Pancreas (tissue), 10 donors: ENCODE results near the gene GPX4. TPM values are rescaled to one million over a fixed set of nuclear protein-coding genes. Genes with fewer than 3 reads are reported as not detected.
"Not testable (repeated sequence)": the region's sequence is repeated elsewhere in the genome, so short reads cannot be mapped to it uniquely, and the experiment has no call there.

Experiments
- ATAC-seq, 4 donors: fragments of 200-7000 bp; cut with Tn5 transposase; one replicate each; pipeline versions ENCODE4 v1.8.0 to v1.9.1; 2020; ENCODE audit warnings: mild to moderate bottlenecking in 4 of 4, moderate library complexity in 4 of 4
- DNase-seq, 6 donors: peaks; one replicate each; pipeline ENCODE4 v3.0.0-alpha.2; 2020
- FAIRE-seq: peaks from 2 replicates; lab custom pipeline; 2012; peaks lifted over from hg19 to GRCh38; lab: Jason Lieb, UNC
- H3K27ac ChIP-seq, 4 donors: fragments of 200-600 bp; sonication (generic); 1 replicate in 3 of 4; 2 replicates in 1 of 4; pipeline versions ENCODE4 v1.5.0 to v1.8.0; 2020
- H3K27me3 ChIP-seq, 4 donors: fragments of 200-600 bp; one replicate each; pipeline ENCODE4 v1.8.0; 2021
- H3K36me3 ChIP-seq, 3 donors: fragments of 200-600 bp; sonication (generic) in 1 of 3; one replicate each; pipeline versions ENCODE4 v1.5.0 to v1.8.0; 2020 to 2021
- H3K4me1 ChIP-seq, 3 donors: fragments of 200-600 bp; one replicate each; pipeline ENCODE4 v1.8.0; 2021
- H3K4me3 ChIP-seq, 4 donors: fragments of 200-600 bp; sonication (generic) in 2 of 4; one replicate each; pipeline versions ENCODE4 v1.5.0 to v1.8.0; 2020 to 2021
- H3K9me3 ChIP-seq, 4 donors: fragments of 200-600 bp; one replicate each; pipeline ENCODE4 v1.8.0; 2021
- WGBS, 2 donors: extraction: QIAGEN DNeasy Blood & Tissue Kit; methylation state at CpG; one replicate each; pipeline ENCODE4 v1.1.7; 2013; 5-methylcytosine and 5-hydroxymethylcytosine counted together
- intact Hi-C, 3 donors: fragments of 100-400 bp; cut with DNase I; formaldehyde crosslinking; loops; one replicate each; pipeline versions ENCODE4 v1.11.1 to v1.14.2; 2022
- polyA plus RNA-seq, 2 donors: library from polyadenylated mRNA; stranded (reverse); fragments of 200-250 nt; gene quantifications; one replicate each; pipeline ENCODE4 v1.2.3, GENCODE V29; 2013
- total RNA-seq, 6 donors: library from RNA; stranded (reverse); fragmentation: NEBNext Ultra II Directional in 4 of 6; extraction: Animal tissue kit (Norgen Biotek cat#: 25700) in 4 of 6; gene quantifications; one replicate each; pipeline versions ENCODE4 v1.2.1 to v1.2.4, GENCODE V29; 2021 to 2023
- TF ChIP-seq, protein P1 (sequence below), 4 donors: fragments of 200-600 bp; sonication (generic) in 3 of 4; IDR thresholded peaks; one replicate each; pipeline versions ENCODE4 v1.5.0 to v1.8.0; 2021; ENCODE audit warnings: antibody characterized with exemption in 4 of 4
- donor health status: healthy with polysubstance abuse.
- donor health status: DM: no; HTN: no; CAD: no; lungs with moderate emphysema.
- donor health status: DM: no; HTN: no; CAD: no.
- donor health status: control.
- donor health status: control.
- donor health status: Bipolar disorder and iron deficiency.
- donor health status: DM: yes; HTN: yes; CAD: no.
- donor health status: DM: no; HTN: no; CAD: no.
- donor health status: DM: no; HTN: no; CAD: no.
- donor health status: DM: yes; HTN: yes; CAD: no.

The GPX4 gene
- total and polyA plus RNA-seq, 8 donors: 48.8 to 290 (median 76.8) TPM

DNA sequence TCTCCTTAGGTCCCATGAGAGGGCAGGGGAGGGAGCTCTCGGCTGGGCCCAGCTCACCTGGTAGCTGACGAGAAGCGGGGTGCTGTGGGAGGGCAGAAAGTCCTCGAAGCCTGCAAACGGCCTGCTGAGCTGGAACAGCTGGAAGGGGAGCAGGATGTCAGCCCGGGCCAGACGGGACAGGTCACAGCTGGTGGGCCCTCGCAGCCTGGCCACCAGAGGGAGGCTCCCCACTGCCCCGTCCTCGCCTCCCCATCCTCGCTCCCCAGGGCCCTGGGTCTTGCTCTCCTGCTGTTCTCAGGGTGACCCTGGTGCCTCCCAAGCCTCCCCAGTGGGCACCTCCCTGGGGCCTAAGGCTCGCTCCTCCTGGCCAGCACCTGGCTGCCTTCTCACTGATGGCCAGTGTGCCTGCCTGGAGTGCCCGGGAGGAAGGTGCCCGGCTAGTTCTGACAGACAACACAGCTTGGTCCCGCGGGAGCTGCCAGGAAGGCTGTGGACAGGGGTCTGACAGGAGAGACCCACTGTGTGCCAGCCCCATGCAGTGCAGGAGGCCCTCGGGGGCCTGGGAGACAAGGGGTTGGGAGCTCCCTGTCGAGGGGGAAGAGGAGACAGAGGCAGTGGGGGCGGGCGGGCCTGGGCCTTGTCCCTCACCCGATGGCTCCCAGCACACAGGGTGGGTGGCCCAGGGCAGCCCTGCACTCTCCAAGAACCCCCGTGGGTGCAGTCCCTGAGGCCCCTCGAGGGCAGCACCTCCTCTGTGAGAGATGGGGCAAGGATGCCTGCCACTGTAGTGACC lies 20.3 kb downstream of the GPX4 start:
- 91% methylated on average over 22 to 23 of the region's 23 CpGs for WGBS, 2 donors
- Histone ChIP-seq H3K27me3 (no peaks in the 10 kb centered on the region), H3K9me3 (no peaks in the 10 kb centered on the region), H3K27ac (no peak overlapping the region), H3K4me1 (no peaks in the 10 kb centered on the region), H3K4me3 (no peak overlapping the region), H3K36me3 (peaks cover 12 to 63% (median 32%) of the 10 kb centered on the region in 3 donors)
- no peak for FAIRE-seq
- ATAC-seq: no peak
- intact Hi-C loops: no loop called here
- peak in 1 of 6 donors; percentile 72 for DNase-seq
- TF ChIP-seq, protein P1, sequence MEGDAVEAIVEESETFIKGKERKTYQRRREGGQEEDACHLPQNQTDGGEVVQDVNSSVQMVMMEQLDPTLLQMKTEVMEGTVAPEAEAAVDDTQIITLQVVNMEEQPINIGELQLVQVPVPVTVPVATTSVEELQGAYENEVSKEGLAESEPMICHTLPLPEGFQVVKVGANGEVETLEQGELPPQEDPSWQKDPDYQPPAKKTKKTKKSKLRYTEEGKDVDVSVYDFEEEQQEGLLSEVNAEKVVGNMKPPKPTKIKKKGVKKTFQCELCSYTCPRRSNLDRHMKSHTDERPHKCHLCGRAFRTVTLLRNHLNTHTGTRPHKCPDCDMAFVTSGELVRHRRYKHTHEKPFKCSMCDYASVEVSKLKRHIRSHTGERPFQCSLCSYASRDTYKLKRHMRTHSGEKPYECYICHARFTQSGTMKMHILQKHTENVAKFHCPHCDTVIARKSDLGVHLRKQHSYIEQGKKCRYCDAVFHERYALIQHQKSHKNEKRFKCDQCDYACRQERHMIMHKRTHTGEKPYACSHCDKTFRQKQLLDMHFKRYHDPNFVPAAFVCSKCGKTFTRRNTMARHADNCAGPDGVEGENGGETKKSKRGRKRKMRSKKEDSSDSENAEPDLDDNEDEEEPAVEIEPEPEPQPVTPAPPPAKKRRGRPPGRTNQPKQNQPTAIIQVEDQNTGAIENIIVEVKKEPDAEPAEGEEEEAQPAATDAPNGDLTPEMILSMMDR (IDR thresholded peaks at IDR 0.05): no peak

DNA sequence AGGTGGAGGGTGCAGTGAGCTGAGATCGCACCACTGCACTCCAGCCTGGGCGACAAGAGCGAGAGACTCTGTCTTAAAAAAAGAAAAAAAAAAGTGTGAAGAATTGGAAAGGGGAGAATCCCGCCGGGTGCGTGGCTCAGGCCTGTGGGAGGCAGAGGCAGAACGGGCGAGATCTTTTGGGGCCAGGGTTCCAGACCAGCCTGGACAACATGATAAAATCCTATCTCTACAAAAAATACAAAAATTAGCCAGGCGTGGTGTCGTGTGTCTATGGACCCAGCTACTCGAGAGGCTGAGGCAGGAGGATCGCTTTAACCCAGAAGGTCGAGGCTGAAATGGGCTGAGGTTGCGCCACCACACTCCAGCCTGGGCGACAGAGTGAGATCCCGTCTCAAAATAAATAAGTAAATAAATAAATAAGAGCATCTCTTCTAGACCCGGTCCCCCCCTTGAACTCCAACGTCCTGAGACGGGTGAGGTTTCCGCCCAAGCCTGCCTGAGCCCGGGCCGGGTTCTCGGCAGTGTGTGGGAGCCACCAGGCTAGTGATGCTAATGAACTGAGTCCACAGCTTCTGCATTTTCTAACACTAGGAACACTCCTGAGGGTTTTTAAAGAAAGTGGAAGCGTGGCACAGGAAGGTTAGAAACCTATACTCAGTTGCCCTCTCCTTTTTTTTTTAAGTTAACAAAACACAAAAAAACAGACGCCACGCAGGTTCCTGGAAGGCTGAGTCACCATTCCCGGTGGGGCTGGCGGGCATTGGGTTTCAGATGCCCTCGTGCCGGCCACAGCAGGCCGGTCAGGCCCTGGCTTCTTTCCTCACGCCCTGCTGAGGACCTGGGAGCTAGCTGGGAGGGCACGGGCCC lies 22.0 kb downstream of the GPX4 start:
- TF ChIP-seq, protein P1 (IDR thresholded peaks at IDR 0.05): no peak
- Histone ChIP-seq H3K4me3 (no peak overlapping the region), H3K27ac (no peak overlapping the region), H3K9me3 (no peaks in the 10 kb centered on the region), H3K27me3 (no peaks in the 10 kb centered on the region), H3K36me3 (peaks cover 9 to 50% (median 18%) of the 10 kb centered on the region in 3 donors), H3K4me1 (no peaks in the 10 kb centered on the region)
- FAIRE-seq: no peak
- intact Hi-C loops: no loop called here
- 91 to 92% methylated on average over 33 of the region's 33 CpGs for WGBS, 2 donors
- no peak for DNase-seq
- ATAC-seq: no peak

DNA sequence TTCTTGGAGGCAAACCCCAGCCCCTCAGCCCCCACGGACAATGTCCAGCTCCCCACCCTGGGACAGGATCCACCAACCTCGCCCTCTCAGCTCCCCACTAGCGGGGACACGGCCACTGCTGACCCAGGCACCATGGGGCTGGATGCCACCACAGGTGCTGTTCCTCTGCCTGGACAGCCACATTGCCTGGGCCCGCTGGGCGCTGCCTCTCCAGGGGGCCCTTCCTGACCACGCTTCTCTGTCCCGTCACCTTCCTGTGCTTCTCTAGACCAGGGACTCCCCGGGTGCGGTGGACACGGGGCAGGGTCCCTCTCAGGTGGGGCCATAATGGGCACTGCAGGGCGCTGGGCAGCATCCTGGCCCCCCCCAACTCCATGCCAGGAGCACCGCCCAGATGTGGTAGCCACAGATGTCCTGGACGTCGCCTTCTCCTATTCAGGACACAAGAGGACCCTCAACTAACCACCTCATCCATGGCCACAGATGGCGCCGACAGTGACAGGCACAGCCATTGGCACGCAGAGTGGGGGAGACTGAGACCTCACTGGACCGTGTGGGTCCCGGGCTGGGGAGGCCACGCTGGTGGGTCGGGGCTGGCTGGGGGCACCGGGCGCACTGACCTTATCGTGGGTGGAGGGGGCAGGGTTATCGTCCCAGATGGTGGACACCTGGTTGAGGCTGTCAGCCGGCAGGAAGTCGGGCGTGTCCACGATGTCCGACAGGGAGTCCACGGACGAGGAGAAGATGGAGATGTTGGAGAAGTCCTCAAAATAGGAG lies 23.4 kb downstream of the GPX4 start:
- intact Hi-C loops: no loop called here
- DNase-seq (peak in 2 of 6 donors; percentile 27 to 74), ATAC-seq (no peak), FAIRE-seq (no peak)
- WGBS, 2 donors: 94 to 96% methylated on average over 33 of the region's 33 CpGs
- TF ChIP-seq, protein P1 (IDR thresholded peaks at IDR 0.05): no peak
- H3K4me3 ChIP-seq: no peak overlapping the region
- no peaks in the 10 kb centered on the region for H3K4me1 ChIP-seq
- H3K9me3 ChIP-seq: no peaks in the 10 kb centered on the region
- no peaks in the 10 kb centered on the region for H3K27me3 ChIP-seq
- H3K36me3 ChIP-seq: peaks cover 7 to 38% (median 18%) of the 10 kb centered on the region in 3 donors
- H3K27ac ChIP-seq: no peak overlapping the region

DNA sequence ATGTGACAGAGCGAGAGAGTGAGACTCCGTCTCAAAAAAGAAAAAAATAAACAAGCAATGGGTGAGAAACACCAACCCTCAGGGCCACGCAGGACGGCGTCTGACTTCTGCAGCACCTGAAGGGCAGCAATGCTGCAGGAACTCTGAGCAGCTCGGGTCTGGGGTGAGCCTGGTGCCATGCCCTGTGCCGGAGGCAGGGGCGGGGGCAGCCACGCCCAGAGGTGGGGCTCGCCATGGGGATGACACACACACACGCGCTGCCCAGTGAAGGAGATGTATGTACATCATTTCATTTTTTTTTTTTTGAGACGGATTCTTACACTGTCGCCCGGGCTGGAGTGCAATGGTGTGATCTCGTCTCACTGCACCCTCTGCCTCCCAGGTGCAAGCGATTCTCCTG lies 24.3 kb downstream of the GPX4 start:
- Histone ChIP-seq H3K4me3 (no peak overlapping the region), H3K36me3 (peaks cover 0 to 29% (median 12%) of the 10 kb centered on the region in 3 donors), H3K27ac (no peak overlapping the region), H3K27me3 (no peaks in the 10 kb centered on the region), H3K9me3 (no peaks in the 10 kb centered on the region), H3K4me1 (no peaks in the 10 kb centered on the region)
- 95 to 98% methylated on average over 17 of the region's 17 CpGs for WGBS, 2 donors
- FAIRE-seq (no peak), ATAC-seq (no peak), DNase-seq (no peak)
- intact Hi-C loops: no loop called here
- TF ChIP-seq, protein P1 (IDR thresholded peaks at IDR 0.05): no peak

DNA sequence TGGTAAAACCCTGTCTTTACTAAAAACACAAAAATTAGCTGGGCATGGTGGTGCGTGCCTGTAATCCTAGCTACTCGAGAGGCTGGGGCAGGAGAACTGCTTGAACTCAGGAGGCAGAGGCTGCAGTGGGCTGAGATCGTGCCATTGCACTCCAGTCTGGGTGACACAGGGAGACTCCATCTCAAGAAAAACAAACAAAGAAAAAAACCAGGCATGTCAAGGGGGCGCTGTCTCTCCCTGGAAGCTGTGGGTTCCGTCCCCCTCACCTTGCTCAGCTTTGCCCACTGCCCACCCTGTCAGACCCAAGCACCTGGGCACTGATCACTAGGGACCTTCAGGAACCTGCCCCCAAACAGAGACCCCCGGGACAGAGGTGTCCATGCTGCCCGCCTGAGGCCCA lies 25.3 kb downstream of the GPX4 start:
- H3K4me3 ChIP-seq, FAIRE-seq, intact Hi-C loops, H3K4me1 ChIP-seq, ATAC-seq, H3K27ac ChIP-seq, H3K27me3 ChIP-seq, DNase-seq, H3K9me3 ChIP-seq: not testable (repeated sequence)
- 95 to 99% methylated on average over 7 of the region's 7 CpGs for WGBS, 2 donors
- H3K36me3 ChIP-seq: peaks cover 0 to 19% (median 5%) of the 10 kb centered on the region in 3 donors
